H9 (cell line): ENCODE results near the gene CMAS. TPM values are rescaled to one million over a fixed set of nuclear protein-coding genes. Genes with fewer than 3 reads are reported as not detected.
A peak's percentile ranks its signal among the peaks of the same experiment; 100 is the strongest.

Experiments used
- DNase-seq: peaks from one replicate; pipeline ENCODE4 v3.0.0-alpha.2; 2017
- H2AFZ ChIP-seq: one replicate; pipeline ENCODE4 v1.6.1; 2013; ENCODE audit warnings: mild to moderate bottlenecking, low read length, control low read depth, moderate library complexity
- H2AK5ac ChIP-seq: 2 replicates; pipeline ENCODE4 v1.6.1; 2013; ENCODE audit warnings: low read length, control low read depth, mixed read lengths; ENCODE audit not compliant: insufficient read length
- H2BK120ac ChIP-seq: one replicate; pipeline ENCODE4 v1.6.1; 2013; ENCODE audit warnings: low read depth, mild to moderate bottlenecking, low read length, control low read depth, inconsistent platforms; ENCODE audit not compliant: poor library complexity, severe bottlenecking
- H2BK12ac ChIP-seq: 2 replicates; pipeline ENCODE4 v1.6.1; 2013; ENCODE audit warnings: low read length, control low read depth, mixed read lengths, low read depth; ENCODE audit not compliant: insufficient read length
- H2BK15ac ChIP-seq: 2 replicates; pipeline ENCODE4 v1.6.1; 2013; ENCODE audit warnings: low read depth, low read length, control low read depth
- H2BK20ac ChIP-seq: one replicate; pipeline ENCODE4 v1.6.1; 2013; ENCODE audit warnings: low read depth, mild to moderate bottlenecking, low read length, control low read depth, inconsistent platforms; ENCODE audit not compliant: poor library complexity, severe bottlenecking
- H2BK5ac ChIP-seq: 2 replicates; pipeline ENCODE4 v1.6.1; 2013; ENCODE audit warnings: low read length, control low read depth, mixed read lengths; ENCODE audit not compliant: insufficient read length
- H3K14ac ChIP-seq: 2 replicates; pipeline ENCODE4 v1.6.1; 2013; ENCODE audit warnings: low read length, control low read depth; ENCODE audit not compliant: insufficient read depth
- H3K18ac ChIP-seq: 2 replicates; pipeline ENCODE4 v1.6.1; 2013; ENCODE audit warnings: low read depth, mild to moderate bottlenecking, mixed read lengths, low read length, control low read depth; ENCODE audit not compliant: insufficient read length
- H3K23ac ChIP-seq: 2 replicates; pipeline ENCODE4 v1.6.1; 2013; ENCODE audit warnings: low read length, control low read depth, mixed read lengths, low read depth; ENCODE audit not compliant: insufficient read length
- H3K23me2 ChIP-seq: 2 replicates; pipeline ENCODE4 v1.6.1; 2013; ENCODE audit warnings: low read depth, mild to moderate bottlenecking, mixed read lengths, low read length, control low read depth; ENCODE audit not compliant: insufficient read length, poor library complexity, severe bottlenecking
- H3K27ac ChIP-seq: 2 replicates; pipeline ENCODE4 v1.5.1; 2013; ENCODE audit warnings: low read length, control low read depth, mixed read lengths, low read depth; ENCODE audit not compliant: insufficient read length
- H3K27me3 ChIP-seq: 2 replicates; pipeline ENCODE4 v1.6.1; 2013; ENCODE audit warnings: low read length, control low read depth, inconsistent platforms; ENCODE audit not compliant: insufficient read depth
- H3K4ac ChIP-seq: 2 replicates; pipeline ENCODE4 v1.6.1; 2013; ENCODE audit warnings: low read depth, mild to moderate bottlenecking, control low read depth, inconsistent platforms, low read length, moderate library complexity
- H3K4me1 ChIP-seq: 2 replicates; pipeline ENCODE4 v1.6.1; 2013; ENCODE audit warnings: low read length, control low read depth, inconsistent platforms; ENCODE audit not compliant: insufficient read depth
- H3K4me2 ChIP-seq: 2 replicates; pipeline ENCODE4 v1.6.1; 2013; ENCODE audit warnings: low read length, control low read depth, mixed read lengths; ENCODE audit not compliant: insufficient read length, insufficient read depth
- H3K56ac ChIP-seq: 2 replicates; pipeline ENCODE4 v1.6.1; 2013; ENCODE audit warnings: low read depth, mild to moderate bottlenecking, mixed read lengths, low read length, control low read depth; ENCODE audit not compliant: insufficient read length
- H3K79me1 ChIP-seq: 2 replicates; pipeline ENCODE4 v1.6.1; 2013; ENCODE audit warnings: low read depth, mild to moderate bottlenecking, moderate library complexity, low read length, control low read depth, inconsistent platforms; ENCODE audit not compliant: insufficient read depth, poor library complexity, severe bottlenecking
- H3K79me2 ChIP-seq: 2 replicates; pipeline ENCODE4 v1.6.1; 2013; ENCODE audit warnings: low read length, control low read depth, inconsistent platforms; ENCODE audit not compliant: insufficient read depth
- H3K9ac ChIP-seq: 2 replicates; pipeline ENCODE4 v1.6.1; 2013; ENCODE audit warnings: low read length, control low read depth, mixed read lengths; ENCODE audit not compliant: insufficient read length; ENCODE audit errors: extremely low read depth
- H3K9me3 ChIP-seq: one replicate; pipeline ENCODE4 v1.6.1; 2013; ENCODE audit warnings: low read depth, low read length, inconsistent platforms; ENCODE audit not compliant: control insufficient read depth
- H3T11ph ChIP-seq: one replicate; pipeline ENCODE4 v1.6.1; 2013; ENCODE audit warnings: mild to moderate bottlenecking, low read length, control low read depth, inconsistent platforms
- H4K20me1 ChIP-seq: one replicate; pipeline ENCODE4 v1.6.1; 2013; ENCODE audit not compliant: control insufficient read depth, insufficient read length, insufficient read depth
- H4K5ac ChIP-seq: 2 replicates; pipeline ENCODE4 v1.6.1; 2013; ENCODE audit warnings: low read depth, mild to moderate bottlenecking, mixed read lengths, low read length, control low read depth; ENCODE audit not compliant: insufficient read length
- H4K8ac ChIP-seq: replicated peaks from 2 replicates; pipeline ENCODE4 v1.6.1; 2013; ENCODE audit warnings: low read length, control low read depth, mixed read lengths, low read depth; ENCODE audit not compliant: insufficient read length
- H4K91ac ChIP-seq: 2 replicates; pipeline ENCODE4 v1.6.1; 2013; ENCODE audit warnings: low read depth, mild to moderate bottlenecking, moderate library complexity, mixed read lengths, low read length, control low read depth; ENCODE audit not compliant: insufficient read length
- H3K27ac Mint-ChIP-seq, 3 experiments: 2 replicates in 2 of 3; 3 replicates in 1 of 3; pipeline ENCODE4 v1.8.0; 2020 to 2021; ENCODE audit warnings: mixed read lengths in 3 of 3, mild to moderate bottlenecking in 1 of 3, moderate library complexity in 1 of 3
- H3K27me3 Mint-ChIP-seq: 2 replicates; pipeline ENCODE4 v1.8.0; 2021; ENCODE audit warnings: low read depth, mild to moderate bottlenecking, moderate library complexity, mixed read lengths
- H3K36me3 Mint-ChIP-seq, 3 experiments: 2 replicates in 2 of 3; 3 replicates in 1 of 3; pipeline ENCODE4 v1.8.0; 2020 to 2021; ENCODE audit warnings: low read depth in 3 of 3, mixed read lengths in 3 of 3; ENCODE audit not compliant: insufficient read depth in 1 of 3
- H3K4me1 Mint-ChIP-seq, 2 experiments: 2 replicates each; pipeline ENCODE4 v1.8.0; 2020; ENCODE audit warnings: mixed read lengths in 2 of 2
- H3K4me3 Mint-ChIP-seq, 2 experiments: 2 replicates in 1 of 2; 3 replicates in 1 of 2; pipeline ENCODE4 v1.8.0; 2020 to 2021; ENCODE audit warnings: mild to moderate bottlenecking in 2 of 2, mixed read lengths in 2 of 2, moderate library complexity in 1 of 2
- H3K9me3 Mint-ChIP-seq, 2 experiments: 2 replicates in 1 of 2; 3 replicates in 1 of 2; pipeline ENCODE4 v1.8.0; 2020; ENCODE audit warnings: mild to moderate bottlenecking in 2 of 2, mixed read lengths in 2 of 2, moderate library complexity in 1 of 2
- WGBS: extraction: QIAGEN DNeasy Blood & Tissue Kit; methylation state at CpG from one replicate; pipeline ENCODE4 v1.1.7; 2013; ENCODE audit warnings: missing lambda C conversion rate, low lambda C conversion rate, mixed read lengths; ENCODE audit not compliant: insufficient read length; ENCODE audit errors: extremely low coverage; 5-methylcytosine and 5-hydroxymethylcytosine counted together
- total RNA-seq: library from RNA; stranded (reverse); gene quantifications from 2 replicates; pipeline ENCODE4 v1.2.1, GENCODE V29; 2021
- TF ChIP-seq, protein P1 (sequence below): fragments of 200-600 bp; sonication (generic); conservative IDR thresholded peaks from 3 replicates; pipeline ENCODE4 v1.8.0; 2021; ENCODE audit warnings: antibody characterized with exemption, mild to moderate bottlenecking

The CMAS gene
- total RNA-seq, 1 experiment from 2014 or later: 47.4 TPM

DNA sequence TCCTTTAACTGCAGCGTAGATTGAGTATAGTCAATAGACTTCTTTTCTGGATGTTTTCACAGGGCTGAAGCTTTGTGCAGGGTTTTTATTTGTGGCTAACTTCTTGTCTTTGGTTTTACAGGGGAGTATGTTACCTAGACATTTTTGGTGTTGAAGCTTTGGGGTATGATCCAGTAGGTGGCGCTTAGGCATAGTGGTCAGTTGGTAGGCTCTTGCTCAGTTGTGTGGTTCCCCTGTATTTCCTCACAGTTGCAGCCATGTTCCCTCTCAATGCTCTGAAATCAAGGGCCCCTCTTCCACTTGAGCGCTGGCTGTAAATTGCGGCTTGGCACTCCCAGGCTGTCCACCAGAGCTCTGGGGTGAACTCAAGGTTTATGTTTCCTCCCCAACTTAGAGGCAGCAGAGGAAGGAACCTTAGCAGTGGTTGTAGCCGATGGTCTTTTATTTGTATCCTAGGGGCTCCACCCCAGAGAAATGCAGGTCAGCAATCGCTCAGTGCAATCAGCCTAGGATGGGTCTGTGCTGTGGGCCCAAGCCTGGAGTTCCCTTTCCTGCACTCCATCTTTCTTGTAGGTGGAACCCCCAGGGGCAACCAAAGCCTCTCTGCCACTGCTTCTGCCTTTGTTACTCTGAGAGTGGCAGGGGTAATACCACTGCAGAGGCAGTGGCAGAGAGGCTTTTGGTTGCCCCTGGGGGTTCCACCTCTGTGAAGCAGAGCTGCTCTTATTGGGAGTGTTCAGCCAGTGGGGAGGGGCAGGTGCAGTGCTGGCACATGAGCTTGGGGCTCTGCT lies 55.1 kb downstream of the CMAS start:
- Histone ChIP-seq H2AFZ (no peak overlapping the region), H2BK5ac (no peak overlapping the region), H3K9me3 (no peaks in the 10 kb centered on the region), H3T11ph (no peak overlapping the region), H2BK20ac (no peak overlapping the region), H3K4ac (no peak overlapping the region), H4K8ac (no peak overlapping the region), H2BK120ac (no peak overlapping the region), H3K27me3 (no peaks in the 10 kb centered on the region), H4K20me1 (no peaks in the 10 kb centered on the region), H2BK12ac (no peak overlapping the region), H3K4me1 (no peaks in the 10 kb centered on the region), H3K18ac (peak overlapping the region; percentile 28), H3K79me1 (no peaks in the 10 kb centered on the region), H4K91ac (no peak overlapping the region), H3K27ac (no peak overlapping the region), H3K56ac (no peak overlapping the region), H3K4me2 (no peak overlapping the region), H3K9ac (no peak overlapping the region), H3K23ac (no peak overlapping the region), H3K23me2 (no peaks in the 10 kb centered on the region), H2BK15ac (no peak overlapping the region), H2AK5ac (no peak overlapping the region), H3K14ac (no peak overlapping the region), H3K79me2 (no peaks in the 10 kb centered on the region), H4K5ac (no peak overlapping the region)
- Mint-ChIP-seq H3K9me3 (no peaks in the 10 kb centered on the region), H3K4me1 (no peaks in the 10 kb centered on the region; a peak in 1 of 4 replicates), H3K4me3 (no peak overlapping the region), H3K36me3 (no peaks in the 10 kb centered on the region; a peak in 1 of 7 replicates), H3K27me3 (peaks cover 4% of the 10 kb centered on the region), H3K27ac (no peak overlapping the region)
- no CpG with 5 or more reads among the region's 6 CpGs for WGBS
- peak; percentile 79 for DNase-seq
- TF ChIP-seq, protein P1, sequence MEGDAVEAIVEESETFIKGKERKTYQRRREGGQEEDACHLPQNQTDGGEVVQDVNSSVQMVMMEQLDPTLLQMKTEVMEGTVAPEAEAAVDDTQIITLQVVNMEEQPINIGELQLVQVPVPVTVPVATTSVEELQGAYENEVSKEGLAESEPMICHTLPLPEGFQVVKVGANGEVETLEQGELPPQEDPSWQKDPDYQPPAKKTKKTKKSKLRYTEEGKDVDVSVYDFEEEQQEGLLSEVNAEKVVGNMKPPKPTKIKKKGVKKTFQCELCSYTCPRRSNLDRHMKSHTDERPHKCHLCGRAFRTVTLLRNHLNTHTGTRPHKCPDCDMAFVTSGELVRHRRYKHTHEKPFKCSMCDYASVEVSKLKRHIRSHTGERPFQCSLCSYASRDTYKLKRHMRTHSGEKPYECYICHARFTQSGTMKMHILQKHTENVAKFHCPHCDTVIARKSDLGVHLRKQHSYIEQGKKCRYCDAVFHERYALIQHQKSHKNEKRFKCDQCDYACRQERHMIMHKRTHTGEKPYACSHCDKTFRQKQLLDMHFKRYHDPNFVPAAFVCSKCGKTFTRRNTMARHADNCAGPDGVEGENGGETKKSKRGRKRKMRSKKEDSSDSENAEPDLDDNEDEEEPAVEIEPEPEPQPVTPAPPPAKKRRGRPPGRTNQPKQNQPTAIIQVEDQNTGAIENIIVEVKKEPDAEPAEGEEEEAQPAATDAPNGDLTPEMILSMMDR: peak; percentile 74
